H1 (cell line): ENCODE data around the gene GPR35. TPM values are rescaled to one million over a fixed set of nuclear protein-coding genes. Genes with fewer than 3 reads are reported as not detected.

Experiments used
- CHD1 ChIP-seq: IDR thresholded peaks from 2 replicates; pipeline ENCODE4 v1.6.1; 2012; ENCODE audit warnings: low read depth, low read length, improper control_type of control experiment
- JUND ChIP-seq: IDR thresholded peaks from 2 replicates; pipeline ENCODE4 v1.6.1; 2011; ENCODE audit warnings: mild to moderate bottlenecking, improper control_type of control experiment, low read length
- RFX5 ChIP-seq: IDR thresholded peaks from 2 replicates; pipeline ENCODE4 v1.6.1; 2011; ENCODE audit warnings: low read depth, low read length, improper control_type of control experiment, borderline replicate concordance
- polyA plus RNA-seq, 7 experiments: library from polyadenylated mRNA; depleted of rRNA in 3 of 7; stranded (reverse) in 5 of 7; unstranded in 2 of 7; fragments of >200 nt in 5 of 7; fragments of 200-250 nt in 2 of 7; gene quantifications; 1 replicate in 5 of 7; 2 replicates in 1 of 7; 4 replicates in 1 of 7; pipeline versions ENCODE4 v1.2.1 to v1.2.3, GENCODE V29; 2011 to 2013; ENCODE audit warnings: missing spikeins in 2 of 7, mixed read lengths in 2 of 7
- total RNA-seq: library from RNA; stranded (reverse); fragmentation: NEBNext Ultra II Directional; extraction: Animal tissue kit (Norgen Biotek cat#: 25700); gene quantifications from 2 replicates; pipeline ENCODE4 v1.2.1, GENCODE V29; 2021

The GPR35 gene
- total and polyA plus RNA-seq, 2 of the 8 experiments (the other 6 are each of a cell fraction or from before 2014, with no cell fraction given), result 0.47 TPM; not detected in 1

DNA sequence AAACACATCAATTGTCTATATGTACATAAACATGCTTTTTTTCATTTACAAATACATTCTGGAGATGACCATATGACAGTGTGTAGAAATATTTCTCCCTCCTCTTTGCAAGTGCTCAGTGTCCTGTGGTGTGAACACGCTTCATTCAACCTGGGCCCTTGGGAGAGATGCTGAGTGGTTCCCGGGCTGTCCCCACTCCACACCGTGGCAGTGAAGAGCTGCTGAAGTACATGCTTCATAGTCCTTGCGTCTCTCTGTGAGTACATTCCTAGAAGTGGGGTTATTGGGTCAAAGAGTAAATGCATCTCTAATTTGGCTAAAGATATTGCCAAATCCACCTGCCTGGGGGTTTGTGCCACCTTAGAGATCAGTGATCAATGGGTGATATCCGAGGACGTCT is 6.5 kb upstream of the GPR35 start (continued):
- TF ChIP-seq JUND (no peak), CHD1 (no peak), RFX5 (no peak)
- TF ChIP-seq, all 59 proteins: peak for 0
